Measurements from ENCODE around the gene ARHGEF18.
A peak's percentile ranks its signal among the peaks of the same experiment; 100 is the strongest.
"Not testable (repeated sequence)": the region's sequence is repeated elsewhere in the genome, so short reads cannot be mapped to it uniquely, and the experiment has no call there.

Gene ARHGEF18

DNA sequence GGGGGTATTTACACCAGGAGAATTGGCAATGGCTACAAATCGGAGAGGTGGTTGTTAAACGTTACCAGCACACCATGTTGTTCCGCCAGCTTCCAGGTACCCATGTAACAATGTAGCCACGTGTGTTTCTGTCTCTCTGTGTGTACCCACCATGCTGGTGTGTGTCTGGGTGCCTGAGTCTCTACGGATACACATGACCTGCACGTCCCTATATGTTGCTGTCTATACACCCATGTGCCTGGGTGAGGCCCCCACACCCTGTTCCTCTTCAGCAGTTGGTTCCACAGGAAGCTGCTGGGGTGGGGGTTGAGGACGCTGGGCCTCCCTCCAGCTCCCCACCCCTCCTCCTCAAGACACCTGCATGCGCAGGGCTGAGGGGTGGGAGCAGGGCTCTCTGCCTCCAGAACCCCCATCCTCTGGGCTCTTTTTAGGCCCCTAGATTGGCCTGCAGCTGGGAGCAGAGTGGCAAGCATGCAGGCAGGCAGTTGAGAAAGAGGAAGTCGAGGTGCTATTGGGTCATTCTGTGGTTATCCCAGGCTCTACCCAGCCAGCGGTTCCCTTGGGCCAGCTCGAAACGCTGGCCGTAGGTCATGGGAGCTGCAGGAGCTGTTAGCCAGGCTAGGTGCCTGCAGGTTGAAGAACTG, at the start of gene ARHGEF18:
ARHGEF18 (plus strand) TSS at position 351 of the 644 bp plus-strand sequence. CDS start 13,954 bp downstream, outside the sequence.
- DNase-seq (ENCODE audit: low read depth), result peak; percentile 56

GRCh38 chr19:7301525-7301924, 47.2 kb upstream of the ARHGEF18 start:
- DNase-seq (ENCODE audit: low read depth), result no peak

DNA sequence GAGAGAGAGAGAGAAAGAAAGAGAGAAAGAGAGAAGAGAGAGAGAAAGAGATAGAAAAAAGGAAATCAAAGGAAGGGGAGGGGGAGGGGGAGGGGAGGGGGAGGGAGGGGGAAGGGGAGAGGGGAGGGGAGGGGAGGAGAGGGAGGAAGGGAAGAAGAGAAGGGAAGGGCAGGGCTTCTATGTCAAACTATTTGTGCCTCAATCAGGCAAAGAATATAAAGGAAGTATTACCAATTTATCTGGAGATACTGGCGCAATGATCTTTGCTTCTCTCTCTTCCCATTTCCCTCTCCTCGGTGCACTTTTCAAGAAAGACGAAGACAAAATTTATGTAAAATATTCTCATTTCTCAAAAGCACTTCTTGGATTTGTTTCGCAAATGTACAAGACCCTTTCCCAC, 45.3 kb upstream of the ARHGEF18 start:
- no peak for DNase-seq (ENCODE audit: low read depth)

DNA sequence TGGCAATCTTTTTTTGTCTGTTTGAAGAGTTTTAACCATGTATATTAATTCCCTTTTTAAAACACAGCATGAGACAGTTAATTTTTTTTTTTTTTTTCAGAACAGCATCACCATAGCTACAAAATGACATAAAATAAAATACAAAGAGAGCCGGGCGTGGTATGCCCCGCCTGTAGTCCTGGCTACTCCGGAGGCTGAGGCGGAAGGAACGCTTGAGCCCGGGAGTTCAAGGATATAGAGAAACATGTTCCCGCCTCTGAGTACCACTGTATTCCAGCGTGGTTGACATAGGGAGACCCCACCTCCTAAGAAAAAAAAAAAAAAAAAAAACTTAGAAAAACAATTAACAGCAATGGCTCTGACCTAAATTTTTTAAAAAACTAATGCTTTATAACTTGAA, 44.5 kb upstream of the ARHGEF18 start:
- DNase-seq (ENCODE audit: low read depth), result no peak

DNA sequence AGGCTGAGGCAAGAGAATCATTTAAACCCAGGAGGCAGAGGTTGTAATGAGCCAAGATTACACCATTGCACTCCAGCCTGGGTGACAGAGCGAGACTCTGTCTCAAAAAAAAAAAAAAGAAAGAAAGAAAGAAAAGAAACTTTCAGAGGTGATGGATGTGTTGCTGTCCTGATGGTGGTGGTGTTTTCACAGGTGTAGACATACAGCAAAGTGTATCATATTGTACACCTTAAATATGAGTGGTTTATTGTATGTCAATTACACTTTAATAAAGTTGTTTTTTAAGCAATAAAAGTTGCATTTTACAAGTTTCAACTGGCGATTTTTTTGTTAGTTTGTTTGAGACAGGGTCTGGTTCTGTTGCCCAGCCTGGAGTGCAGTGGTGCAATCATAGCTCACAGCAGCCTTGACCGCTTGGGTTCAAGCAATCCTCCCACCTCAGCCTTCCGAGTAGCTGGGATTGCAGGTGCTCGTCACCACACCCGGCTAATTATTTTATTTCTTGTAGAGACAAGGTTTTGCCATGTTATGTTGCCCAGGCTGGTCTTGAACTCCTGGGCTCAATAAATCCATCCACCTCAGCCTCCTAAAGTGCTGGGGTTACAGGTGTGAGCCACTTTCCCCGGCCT, 41.0 kb upstream of the ARHGEF18 start:
- DNase-seq (ENCODE audit: low read depth), result no peak

- DNase-seq (ENCODE audit: low read depth), result not testable (repeated sequence)
These were observed 40.4 kb upstream of the ARHGEF18 start for GRCh38 chr19:7308327-7308726.

DNA sequence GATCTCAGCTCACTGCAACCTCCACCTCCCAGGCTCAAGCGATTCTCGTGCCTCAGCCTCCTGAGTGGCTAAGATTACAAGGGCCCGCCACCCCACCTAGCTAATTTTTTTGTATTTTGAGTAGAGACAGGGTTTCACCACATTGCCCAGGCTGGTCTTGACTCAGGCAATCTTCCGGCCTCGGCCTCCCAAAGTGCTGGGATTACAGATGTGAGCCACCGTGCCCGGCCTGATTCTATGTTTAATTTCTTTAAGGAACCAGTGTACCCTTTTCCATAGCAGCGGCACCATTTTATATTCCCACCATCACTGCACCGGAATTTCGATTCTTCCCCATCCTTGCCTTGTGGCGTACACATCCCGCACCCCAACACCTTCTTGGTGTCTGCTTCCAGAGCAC, 36.8 kb upstream of the ARHGEF18 start:
- DNase-seq (ENCODE audit: low read depth), result no peak

GRCh38 chr19:7312816-7313215, 35.9 kb upstream of the ARHGEF18 start:
- no peak for DNase-seq (ENCODE audit: low read depth)

- DNase-seq (ENCODE audit: low read depth), result no peak
These were observed 30.6 kb upstream of the ARHGEF18 start for GRCh38 chr19:7318176-7318575.

GRCh38 chr19:7326105-7326877, 22.4 kb upstream of the ARHGEF18 start:
- no peak for DNase-seq (ENCODE audit: low read depth)

DNA sequence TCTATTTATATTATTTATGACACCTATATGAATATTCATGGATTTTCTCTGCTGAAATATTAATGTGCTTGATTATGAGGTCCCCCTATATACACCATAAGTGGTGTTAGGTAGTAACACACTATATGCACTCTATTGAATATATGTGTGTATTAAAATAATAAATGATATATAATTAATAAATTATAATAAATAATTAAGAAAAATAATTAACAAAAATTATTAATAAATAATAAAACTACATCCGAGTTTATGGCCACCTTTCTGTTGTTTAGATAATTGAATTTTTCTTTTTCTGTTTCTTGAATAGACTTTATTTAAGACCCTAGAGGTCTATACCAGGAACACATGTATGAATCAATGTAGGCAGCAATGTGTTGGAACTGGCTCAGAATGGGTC, 20.9 kb upstream of the ARHGEF18 start:
- DNase-seq (ENCODE audit: low read depth), result no peak

DNA sequence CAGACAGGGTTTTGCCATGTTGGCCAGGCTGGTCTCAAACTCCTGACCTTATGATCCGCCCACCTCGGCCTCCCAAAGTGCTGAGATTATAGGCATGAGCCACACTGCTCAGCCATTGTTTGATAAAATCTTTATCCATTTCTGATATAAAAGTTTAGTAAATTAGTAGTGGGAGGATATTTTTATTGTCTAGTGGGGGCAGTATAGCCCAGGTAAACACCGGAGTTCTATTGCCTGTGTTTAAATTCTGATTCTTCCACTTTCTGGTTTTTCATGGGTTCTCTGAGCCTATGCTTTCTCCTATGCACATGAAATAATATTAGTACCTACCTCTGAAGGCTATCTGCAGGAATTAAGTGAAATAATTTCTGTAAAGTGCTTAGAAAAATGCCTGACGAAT, 20.1 kb upstream of the ARHGEF18 start:
- DNase-seq (ENCODE audit: low read depth), result no peak

DNA sequence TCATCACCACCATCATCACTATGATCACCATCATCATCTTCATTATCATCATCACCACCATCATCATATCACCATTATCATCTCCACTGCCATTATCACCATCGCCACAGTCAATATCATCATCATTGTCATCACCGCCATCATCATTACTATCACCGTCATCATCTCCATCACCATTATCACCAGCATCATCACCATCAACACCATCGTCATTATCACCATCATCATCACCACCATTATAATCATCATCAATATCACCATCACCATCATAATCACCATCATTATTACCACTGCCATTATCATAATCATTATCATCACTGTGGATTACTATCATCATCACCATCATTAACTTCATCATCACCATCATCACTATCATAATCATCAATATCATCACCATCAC, 17.3 kb upstream of the ARHGEF18 start:
- DNase-seq (ENCODE audit: low read depth), result no peak

DNA sequence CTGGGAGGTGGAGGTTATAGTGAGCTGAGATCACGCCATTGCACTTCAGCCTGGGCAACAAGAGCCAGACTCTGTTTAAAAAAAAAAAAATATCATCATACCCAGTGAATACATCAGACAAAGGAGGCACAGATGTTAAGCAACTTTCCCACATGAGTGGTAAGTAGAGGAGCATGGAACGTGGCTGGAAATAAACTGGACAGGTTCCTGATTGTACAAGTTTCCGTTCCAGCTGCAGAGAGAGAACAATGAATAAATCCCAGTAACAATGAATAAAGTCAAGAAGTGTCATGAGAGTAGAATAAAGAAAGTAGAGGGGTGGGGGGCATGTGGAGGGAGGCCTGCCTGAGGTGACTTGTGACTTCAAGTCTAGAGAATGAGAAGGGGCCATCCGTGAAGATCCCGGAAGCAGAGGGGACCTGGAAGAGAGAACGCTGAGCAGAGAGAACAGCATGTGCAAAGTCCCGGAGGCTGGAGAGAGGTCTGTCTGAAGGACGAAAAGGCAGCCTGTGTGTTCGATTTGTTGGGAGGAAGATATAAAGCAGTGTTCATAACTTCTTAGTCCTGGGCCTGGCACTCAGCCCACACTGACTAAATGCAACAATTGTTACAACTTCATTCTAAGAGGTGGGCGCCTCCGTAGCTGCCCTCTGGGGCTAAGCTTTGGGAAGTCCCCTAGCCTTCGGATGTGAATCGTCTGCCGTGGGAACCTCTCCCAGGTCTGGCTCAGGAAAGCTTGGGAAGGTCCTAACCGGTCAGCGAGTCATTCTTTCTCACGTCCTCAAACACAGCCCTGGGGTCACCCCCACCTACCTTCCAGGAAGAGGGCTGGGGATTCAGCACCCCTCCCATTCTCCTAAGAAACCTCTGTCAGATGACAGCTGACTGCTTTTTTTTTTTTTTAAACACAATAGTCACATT, 15.3 kb upstream of the ARHGEF18 start:
- DNase-seq (ENCODE audit: low read depth), result no peak

DNA sequence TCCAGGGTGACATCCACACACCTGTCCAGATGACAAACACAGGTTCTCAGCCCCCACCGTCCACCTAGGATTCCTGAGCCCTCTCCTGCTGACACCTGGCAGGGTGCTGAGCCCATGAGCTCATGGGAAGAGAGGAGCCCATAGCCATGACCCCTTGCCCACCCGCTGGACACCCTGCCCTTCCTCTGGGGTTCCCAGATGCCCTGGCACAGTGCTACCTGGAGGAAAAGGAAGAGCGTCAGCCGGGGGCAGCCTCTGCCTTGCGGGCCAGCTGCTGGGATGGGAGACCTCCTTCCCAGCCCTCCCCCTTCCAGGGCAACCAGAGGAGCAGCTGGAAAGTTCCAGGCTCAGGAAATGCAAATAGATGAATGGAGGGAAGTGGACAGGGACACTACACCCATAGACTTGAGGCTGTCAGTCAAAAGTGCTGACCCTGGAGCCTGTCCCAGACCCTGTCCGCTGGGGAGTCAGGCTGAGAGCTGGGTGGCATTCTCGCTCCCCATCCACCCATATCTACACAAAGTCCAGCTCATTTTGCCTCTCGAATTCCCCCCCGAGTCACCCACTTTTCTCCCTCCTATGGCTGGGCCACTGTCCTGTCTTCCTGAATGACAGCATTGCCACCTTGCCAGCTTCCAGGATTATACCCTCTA, 12.3 kb upstream of the ARHGEF18 start:
- no peak for DNase-seq (ENCODE audit: low read depth)

DNA sequence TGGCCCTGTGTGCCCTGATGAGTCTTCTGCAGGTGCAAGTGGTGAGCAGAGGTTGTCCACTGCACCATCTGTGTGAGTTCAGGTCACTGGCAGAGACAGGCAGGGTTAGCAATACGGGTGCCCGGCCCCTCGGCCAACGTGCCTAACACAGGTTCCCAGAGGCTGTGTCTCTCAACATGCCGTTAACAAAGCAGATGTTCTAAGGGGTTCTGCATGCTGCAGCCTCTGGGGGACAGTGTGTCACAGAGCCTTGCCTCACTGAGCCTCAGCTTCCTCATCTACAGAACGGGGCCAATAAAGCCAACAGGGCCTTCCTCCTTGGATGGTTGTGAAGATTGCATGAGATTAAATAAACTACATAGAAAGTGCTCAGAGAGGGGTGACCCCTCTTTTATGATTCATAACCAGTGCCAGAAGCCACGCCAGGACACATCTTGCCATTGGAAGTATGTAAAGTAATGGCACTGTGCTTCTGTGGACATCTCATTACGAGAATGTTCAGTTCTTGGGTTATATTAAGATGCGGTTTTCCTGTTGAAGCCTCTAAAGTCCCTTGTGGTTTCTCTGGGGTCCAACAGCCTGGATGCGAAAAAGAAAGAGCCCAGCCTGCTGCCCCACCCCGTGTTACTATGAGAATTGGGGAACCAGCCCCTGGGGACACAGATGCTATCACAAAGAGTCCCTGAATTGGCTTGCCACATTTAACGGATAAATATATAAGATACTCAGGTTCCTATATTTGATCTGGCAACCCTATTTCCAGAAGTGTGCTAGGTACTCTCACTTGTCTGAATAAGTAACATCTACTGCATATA, 11.2 kb upstream of the ARHGEF18 start:
- DNase-seq (ENCODE audit: low read depth), result no peak

- peak; percentile 90 for DNase-seq (ENCODE audit: low read depth)
These were observed 7.5 kb upstream of the ARHGEF18 start for GRCh38 chr19:7340959-7341837.

DNA sequence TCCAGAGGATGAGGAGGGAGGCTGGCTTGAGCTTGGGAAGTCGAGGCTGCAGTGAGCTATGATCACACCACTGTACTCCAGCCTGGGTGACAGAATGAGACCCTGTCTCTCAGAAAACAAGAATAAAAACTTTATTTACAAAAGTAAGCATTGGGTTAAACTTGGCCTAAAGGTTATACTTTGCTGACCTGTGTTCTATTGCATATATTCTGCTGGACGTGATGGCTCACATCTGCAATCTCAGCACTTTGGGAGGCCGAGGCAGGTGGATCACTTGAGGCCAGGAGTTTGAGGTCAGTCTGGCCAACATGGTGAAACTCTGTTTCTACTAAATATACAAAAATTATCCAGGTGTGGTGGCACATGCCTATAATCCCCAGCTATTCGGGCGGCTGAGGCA, 6.6 kb upstream of the ARHGEF18 start:
- no peak for DNase-seq (ENCODE audit: low read depth)

DNA sequence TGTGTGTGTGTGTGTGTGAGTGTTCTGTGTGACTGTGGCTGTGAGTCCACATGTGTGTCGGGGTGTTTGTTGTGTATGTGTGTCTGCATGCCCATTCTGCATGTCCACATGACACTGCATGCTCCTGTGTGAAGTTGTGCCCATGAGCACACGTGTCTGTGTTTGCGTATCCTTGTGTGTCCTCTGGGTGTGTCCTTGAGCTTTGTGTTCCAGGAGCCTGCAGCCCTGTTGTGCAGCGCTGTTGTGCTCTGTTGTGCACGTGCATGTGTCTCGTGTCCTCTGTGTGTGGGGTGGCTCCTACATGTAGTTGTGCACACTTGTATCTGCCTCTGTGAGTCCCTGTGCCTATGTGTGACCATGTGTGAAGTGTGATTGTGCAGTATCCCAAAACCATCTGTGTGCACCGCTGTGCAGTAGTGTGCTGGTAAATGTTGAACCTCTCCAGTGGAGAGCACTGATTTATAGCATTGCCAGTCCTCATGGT, 2.2 kb upstream of the ARHGEF18 start:
- no peak for DNase-seq (ENCODE audit: low read depth)

DNA sequence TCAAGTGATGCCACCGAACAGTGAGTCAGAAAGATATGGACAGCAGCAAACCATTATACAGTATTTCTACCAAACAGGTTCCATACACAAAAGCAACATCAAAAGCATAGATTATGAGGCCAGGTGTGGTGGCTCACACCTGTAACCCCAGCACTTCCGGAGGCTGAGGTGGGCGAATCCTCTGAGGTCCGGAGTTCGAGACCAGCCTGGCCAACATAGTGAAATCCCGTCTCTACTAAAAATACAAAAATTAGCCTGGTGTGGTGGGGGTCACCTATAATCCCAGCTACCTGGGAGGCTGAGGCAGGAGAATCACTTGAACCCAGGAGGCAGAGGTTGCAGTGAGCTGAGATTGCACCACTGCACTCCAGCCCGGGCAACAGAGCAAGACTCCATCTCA, 1.7 kb upstream of the ARHGEF18 start:
- not testable (repeated sequence) for DNase-seq (ENCODE audit: low read depth)
